Renal cortex interstitium (tissue), 11 donors: Measurements from ENCODE around the gene AJM1. TPM values are rescaled to one million over a fixed set of nuclear protein-coding genes. Genes with fewer than 3 reads are reported as not detected.
"Not testable (repeated sequence)": the region's sequence is repeated elsewhere in the genome, so short reads cannot be mapped to it uniquely, and the experiment has no call there.

ENCODE experiments used
- DNase-seq, 11 donors: peaks; one replicate each; pipeline ENCODE4 v3.0.0-alpha.2; 2013; ENCODE audit warnings: low read depth in 9 of 11, low spot score in 4 of 11; ENCODE audit errors: extremely low read depth in 1 of 11
- polyA plus RNA-seq, 3 donors: library from polyadenylated mRNA; unstranded; fragments of 120-200 nt; gene quantifications; one replicate each; pipeline ENCODE4 v1.2.1, GENCODE V29; 2013; ENCODE audit not compliant: insufficient read length in 3 of 3

The AJM1 gene
- polyA plus RNA-seq, 3 donors, result 0.64 to 1.7 (median 1.5) TPM

GRCh38 chr9:136860529-136860928 lies 18.3 kb downstream of the AJM1 start:
- no peak for DNase-seq

- no peak for DNase-seq
Measured at GRCh38 chr9:136860933-136861873, 18.9 kb downstream of the AJM1 start.

GRCh38 chr9:136861874-136862457 lies 19.7 kb downstream of the AJM1 start:
- no peak for DNase-seq

- DNase-seq, result no peak
Measured at GRCh38 chr9:136862849-136863622, 20.8 kb downstream of the AJM1 start.

- DNase-seq, result no peak
Measured at GRCh38 chr9:136863623-136864273, 21.5 kb downstream of the AJM1 start.

- no peak for DNase-seq
Measured at GRCh38 chr9:136865041-136865767, 22.9 kb downstream of the AJM1 start.

GRCh38 chr9:136865768-136866103 lies 23.5 kb downstream of the AJM1 start:
- DNase-seq, result no peak

- DNase-seq, result not testable (repeated sequence)
Measured at GRCh38 chr9:136866898-136867421, 24.7 kb downstream of the AJM1 start.

- no peak for DNase-seq
Measured at GRCh38 chr9:136867480-136867879, 25.2 kb downstream of the AJM1 start.

GRCh38 chr9:136867917-136868316 lies 25.6 kb downstream of the AJM1 start:
- no peak for DNase-seq

- no peak for DNase-seq
Measured at GRCh38 chr9:136868644-136869043, 26.4 kb downstream of the AJM1 start.

GRCh38 chr9:136869611-136870010 lies 27.3 kb downstream of the AJM1 start:
- not testable (repeated sequence) for DNase-seq

- no peak for DNase-seq
Measured at GRCh38 chr9:136875155-136875554, 32.9 kb downstream of the AJM1 start.

- DNase-seq, result no peak
Measured at GRCh38 chr9:136876476-136876875, 34.2 kb downstream of the AJM1 start.

GRCh38 chr9:136880651-136881050 lies 38.4 kb downstream of the AJM1 start:
- DNase-seq, result no peak

- DNase-seq, result no peak
Measured at GRCh38 chr9:136881691-136882108, 39.4 kb downstream of the AJM1 start.

GRCh38 chr9:136882109-136882946 lies 40.0 kb downstream of the AJM1 start:
- DNase-seq, result no peak

GRCh38 chr9:136882947-136883283 lies 40.6 kb downstream of the AJM1 start:
- DNase-seq, result not testable (repeated sequence)
